Posterior cingulate gyrus (tissue), 11 donors: ENCODE data around the gene SEC24D.

Experiments used
- DNase-seq, 10 donors: peaks; one replicate each; pipeline versions ENCODE4 v3.0.0 to v3.0.0-alpha.2; 2020 to 2021; ENCODE audit warnings: mixed read lengths in 3 of 10
- intact Hi-C: fragments of 100-400 bp; cut with DNase I; formaldehyde crosslinking; loops from one replicate; pipeline ENCODE4 v1.15.1; 2023

The SEC24D gene

GRCh38 chr4:118846979-118847378 lies 11.1 kb upstream of the SEC24D start:
- DNase-seq: no peak
- intact Hi-C loops: no loop called here

GRCh38 chr4:118845552-118846050 lies 9.7 kb upstream of the SEC24D start:
- no peak for DNase-seq
- intact Hi-C loops: no loop called here

GRCh38 chr4:118843237-118843636 lies 7.3 kb upstream of the SEC24D start:
- intact Hi-C loops: no loop called here
- no peak for DNase-seq

GRCh38 chr4:118842055-118842454 lies 6.1 kb upstream of the SEC24D start:
- intact Hi-C loops: no loop called here
- no peak for DNase-seq

- intact Hi-C loops: no loop called here
- DNase-seq: no peak
Measured at GRCh38 chr4:118839221-118839927, 3.4 kb upstream of the SEC24D start.

GRCh38 chr4:118837121-118837507 lies 1.2 kb upstream of the SEC24D start:
- DNase-seq: peak in 1 of 10 donors; percentile 57
- intact Hi-C loops: no loop called here

GRCh38 chr4:118836301-118837120 lies 585 bp upstream of the SEC24D start:
- DNase-seq: peak in 4 of 10 donors; percentile 18 to 79 (median 24)
- intact Hi-C loops: no loop called here

- peak in 7 of 10 donors; percentile 17 to 90 (median 36) for DNase-seq
Measured at GRCh38 chr4:118834960-118835569, 861 bp downstream of the SEC24D start.

GRCh38 chr4:118834070-118834469 lies 1.9 kb downstream of the SEC24D start:
- DNase-seq: no peak
- intact Hi-C loops: no loop called here

More at GRCh38 chr4:118834960-118835569, 861 bp downstream of the SEC24D start:
- intact Hi-C loops: no loop called here

GRCh38 chr4:118833192-118833820 lies 2.6 kb downstream of the SEC24D start:
- intact Hi-C loops: no loop called here
- DNase-seq: no peak

- intact Hi-C loops: no loop called here
- DNase-seq: no peak
Measured at GRCh38 chr4:118829107-118829506, 6.8 kb downstream of the SEC24D start.

- intact Hi-C loops: no loop called here
- no peak for DNase-seq
Measured at GRCh38 chr4:118826723-118827444, 9.0 kb downstream of the SEC24D start.

- DNase-seq: no peak
- intact Hi-C loops: no loop called here
Measured at GRCh38 chr4:118825799-118826198, 10.1 kb downstream of the SEC24D start.

GRCh38 chr4:118824141-118824540 lies 11.8 kb downstream of the SEC24D start:
- intact Hi-C loops: no loop called here
- no peak for DNase-seq

GRCh38 chr4:118823471-118823870 lies 12.5 kb downstream of the SEC24D start:
- DNase-seq: no peak
- intact Hi-C loops: no loop called here

GRCh38 chr4:118821590-118822293 lies 14.2 kb downstream of the SEC24D start:
- intact Hi-C loops: no loop called here

GRCh38 chr4:118817178-118817930 lies 18.6 kb downstream of the SEC24D start:
- DNase-seq: no peak

More at GRCh38 chr4:118821590-118822293, 14.2 kb downstream of the SEC24D start:
- no peak for DNase-seq

GRCh38 chr4:118816538-118817177 lies 19.3 kb downstream of the SEC24D start:
- intact Hi-C loops: no loop called here
- no peak for DNase-seq

More at GRCh38 chr4:118817178-118817930, 18.6 kb downstream of the SEC24D start:
- intact Hi-C loops: no loop called here
